GM18873 (cell line): Measurements from ENCODE around the gene DUSP10.

ENCODE experiments used
- ATAC-seq: cut with Tn5 transposase; IDR thresholded peaks from one replicate; pipeline ENCODE4 v1.9.1; 2021; ENCODE audit warnings: mild to moderate bottlenecking, moderate library complexity, moderate number of reproducible peaks; ENCODE audit not compliant: unreplicated experiment, low FRiP score

Gene DUSP10

DNA sequence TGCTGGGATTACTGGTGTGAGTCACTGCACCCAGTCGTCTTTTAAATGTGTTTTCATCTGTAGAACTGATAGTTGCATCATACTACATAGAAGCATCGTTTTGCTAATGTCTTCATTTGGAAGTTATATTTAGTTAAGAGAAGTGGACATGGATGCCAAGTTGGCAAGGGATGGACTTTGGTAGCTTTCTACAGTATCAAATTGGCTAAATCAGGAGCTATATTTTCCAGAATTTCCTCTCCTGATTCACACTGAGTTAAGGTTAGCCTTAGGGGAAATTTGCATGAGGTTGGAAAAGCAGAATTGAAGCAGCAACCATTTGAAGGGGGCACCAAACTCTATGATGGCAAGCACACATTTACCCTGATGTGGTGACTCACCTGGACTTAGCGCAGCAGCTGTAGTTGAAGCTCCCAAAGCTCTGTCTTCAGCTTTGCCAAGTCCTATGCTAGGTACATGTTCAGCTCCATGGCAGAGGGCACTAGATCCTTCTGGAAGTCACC lies 43.9 kb downstream of the DUSP10 start:
- no peak for ATAC-seq

DNA sequence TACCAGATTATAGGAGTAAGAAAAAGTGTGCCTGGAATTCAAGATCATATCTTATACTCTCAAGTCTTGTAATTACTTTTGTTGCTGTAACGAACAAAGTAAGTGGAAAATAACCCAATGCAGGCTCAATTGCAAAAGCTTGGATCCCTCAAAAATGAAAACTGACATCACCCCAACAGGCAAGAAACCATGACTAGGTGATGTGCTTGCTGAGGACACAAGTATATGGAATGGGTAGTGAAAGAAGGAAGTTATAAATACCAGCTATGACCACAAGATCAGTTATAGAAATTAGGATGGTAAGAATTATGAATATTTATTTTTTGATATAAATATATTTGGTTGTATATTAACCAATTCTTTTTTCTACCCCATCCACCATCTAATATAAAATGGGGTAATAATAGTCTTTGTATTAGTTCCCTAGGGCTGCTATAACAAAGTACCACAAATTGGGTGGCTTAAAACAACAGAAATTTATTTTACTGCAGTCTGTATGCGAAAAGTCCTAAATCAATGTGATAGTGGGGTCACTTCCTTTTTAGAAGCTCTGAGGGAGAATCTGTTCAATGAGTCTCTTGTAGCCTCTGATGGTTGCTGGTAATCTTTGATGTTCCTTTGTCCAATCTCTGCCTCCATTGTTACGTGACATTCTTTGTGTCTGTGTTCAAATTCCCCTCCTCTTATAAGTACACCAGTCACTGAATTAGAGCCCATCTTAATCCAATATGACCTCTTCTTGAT lies 45.0 kb downstream of the DUSP10 start:
- ATAC-seq: no peak

DNA sequence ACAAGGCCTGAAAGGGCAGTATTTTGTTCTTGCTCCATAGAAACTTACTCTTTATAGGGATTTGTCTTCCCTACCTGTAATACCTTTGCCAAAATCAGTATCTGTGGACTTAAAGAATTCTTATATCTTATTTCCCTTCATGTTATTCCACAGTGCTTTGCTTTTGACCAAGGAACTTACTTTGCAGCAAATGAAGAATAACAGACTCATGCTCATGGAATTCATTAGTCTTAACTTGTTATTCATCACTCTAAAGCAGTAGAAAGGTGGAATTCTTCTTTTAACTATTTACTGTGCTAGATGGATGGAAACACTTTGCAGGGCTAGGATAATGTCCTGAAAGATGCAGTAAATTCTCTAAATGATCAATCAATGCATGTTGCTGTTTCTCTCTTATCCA lies 45.9 kb downstream of the DUSP10 start:
- ATAC-seq: no peak

DNA sequence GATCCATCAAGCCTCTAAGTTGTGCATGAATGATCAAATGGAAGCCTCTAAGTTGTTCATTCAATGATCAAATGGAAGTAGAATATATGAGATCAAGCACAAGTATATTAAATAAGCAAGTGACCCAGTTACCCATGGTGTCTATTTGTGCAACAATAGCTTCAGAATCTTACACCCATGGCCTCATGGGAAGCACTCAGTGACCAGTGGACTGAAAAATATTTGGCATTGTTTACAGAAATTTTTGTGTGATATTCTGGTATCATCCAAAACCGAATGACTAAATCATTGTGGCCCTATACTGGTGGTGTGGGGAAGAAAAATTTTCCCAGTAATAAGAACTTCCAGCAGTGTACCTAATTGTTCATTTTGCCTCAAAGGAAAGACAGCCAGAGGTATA lies 46.6 kb downstream of the DUSP10 start:
- no peak for ATAC-seq

DNA sequence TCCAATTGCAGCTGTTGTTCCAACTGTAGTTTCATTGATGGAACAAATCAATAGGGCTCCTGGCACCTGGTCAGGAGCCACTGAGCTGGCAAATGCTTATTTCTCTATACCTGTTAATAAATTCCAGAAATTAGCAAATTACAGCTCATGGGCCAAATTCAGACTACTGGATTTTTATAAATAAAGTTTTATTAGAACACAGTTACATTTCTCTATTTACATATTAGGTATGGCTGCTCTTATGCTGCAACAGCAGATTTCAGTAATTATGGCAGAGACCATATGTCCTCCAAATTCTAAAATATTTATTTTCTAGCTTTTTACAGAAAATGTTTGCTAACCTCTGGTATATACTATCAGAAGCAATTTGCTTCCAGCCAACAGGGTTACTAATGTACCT lies 47.8 kb downstream of the DUSP10 start:
- ATAC-seq: no peak

DNA sequence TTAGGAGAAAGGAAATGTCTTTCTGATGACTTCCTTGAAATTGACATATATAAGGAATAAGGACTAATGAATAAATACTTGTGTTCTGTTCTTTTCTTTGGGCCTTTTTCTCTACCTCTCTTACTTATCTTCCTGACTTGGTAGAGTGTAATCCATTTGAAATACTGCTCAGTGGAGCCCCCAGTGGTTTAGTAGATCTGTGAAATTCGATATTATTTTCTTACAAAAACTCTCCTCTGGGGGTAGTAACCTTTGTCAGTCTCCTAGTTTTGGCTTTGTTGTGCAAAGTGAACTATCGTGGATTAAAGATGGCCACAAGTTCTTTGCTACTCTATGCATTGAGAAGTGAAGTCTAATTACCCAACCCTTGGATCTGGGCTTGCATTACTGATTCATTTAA lies 48.8 kb downstream of the DUSP10 start:
- ATAC-seq: no peak

DNA sequence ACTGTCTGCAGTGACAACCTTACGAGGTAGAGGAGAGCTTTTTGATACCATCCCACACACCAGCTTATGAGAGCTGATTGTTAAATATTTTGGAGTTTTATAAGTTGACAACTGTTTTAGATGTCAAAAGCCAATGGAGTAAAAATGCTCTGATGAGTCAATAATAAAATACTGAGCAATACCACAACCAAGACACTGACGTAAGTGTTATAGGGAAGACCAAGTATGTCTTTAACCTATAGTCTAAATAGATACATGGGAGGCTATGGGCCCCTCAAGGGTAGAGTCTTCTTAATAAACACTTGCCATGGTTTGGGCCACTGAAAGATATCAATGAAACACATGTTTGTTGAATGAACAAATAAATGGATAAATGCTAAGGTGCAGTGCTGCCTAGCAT lies 49.2 kb downstream of the DUSP10 start:
- no peak for ATAC-seq

DNA sequence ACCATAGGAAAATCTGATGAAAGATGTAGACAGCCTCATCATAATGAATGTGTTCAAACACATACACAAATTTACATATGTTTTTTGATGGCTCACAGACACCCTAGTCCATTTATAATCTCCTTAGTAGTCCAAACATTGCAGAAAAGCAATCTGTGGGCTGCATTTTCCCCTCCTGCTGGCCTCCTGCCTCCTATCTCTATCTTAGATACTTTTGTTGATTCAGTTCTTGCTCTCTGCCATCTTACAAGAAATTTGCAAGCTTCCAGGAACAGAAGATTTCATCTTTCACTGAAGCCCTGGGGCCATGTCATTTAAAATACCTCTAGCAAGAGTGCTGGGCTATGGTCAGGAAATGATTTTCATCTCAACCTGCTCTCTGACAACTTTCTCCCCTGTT lies 50.6 kb downstream of the DUSP10 start:
- ATAC-seq: no peak

DNA sequence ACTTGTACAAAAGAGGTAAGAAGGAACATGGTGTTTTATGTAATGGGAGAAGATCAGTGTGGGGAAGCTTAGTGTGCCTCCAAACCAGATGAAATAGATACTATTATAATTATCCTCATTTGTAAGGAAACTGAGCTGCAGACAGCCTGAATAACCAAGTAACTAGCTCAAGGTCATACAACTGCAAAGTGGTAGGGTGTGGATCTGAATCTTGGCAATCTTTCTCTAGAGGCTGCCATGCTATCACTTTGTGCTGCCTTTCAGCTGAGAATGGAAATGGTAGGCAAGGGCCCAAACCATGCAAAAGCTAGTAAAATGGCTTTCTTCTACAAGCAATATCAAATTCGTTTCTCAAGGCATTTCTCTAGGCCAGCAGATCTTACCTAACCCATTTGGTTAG lies 51.0 kb downstream of the DUSP10 start:
- no peak for ATAC-seq

DNA sequence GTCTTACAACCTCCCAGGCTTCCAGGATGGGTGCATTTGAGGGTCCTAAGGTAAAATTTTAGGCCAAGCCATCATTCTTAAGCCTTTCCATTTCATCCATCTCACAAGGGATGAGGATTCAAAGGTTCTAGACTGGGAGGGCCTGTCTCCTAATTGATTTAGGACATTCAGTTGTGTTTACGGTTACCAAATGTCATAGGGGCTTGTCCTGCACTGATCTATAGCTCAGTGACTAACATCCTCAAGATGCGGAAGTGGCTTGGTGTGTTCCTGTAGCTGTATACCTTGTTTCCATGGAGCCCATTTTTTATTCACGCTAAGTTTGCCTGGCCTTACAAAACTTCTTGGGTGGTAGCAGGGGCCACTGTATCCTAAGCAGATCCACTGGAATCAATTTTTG lies 52.8 kb downstream of the DUSP10 start:
- ATAC-seq: no peak

DNA sequence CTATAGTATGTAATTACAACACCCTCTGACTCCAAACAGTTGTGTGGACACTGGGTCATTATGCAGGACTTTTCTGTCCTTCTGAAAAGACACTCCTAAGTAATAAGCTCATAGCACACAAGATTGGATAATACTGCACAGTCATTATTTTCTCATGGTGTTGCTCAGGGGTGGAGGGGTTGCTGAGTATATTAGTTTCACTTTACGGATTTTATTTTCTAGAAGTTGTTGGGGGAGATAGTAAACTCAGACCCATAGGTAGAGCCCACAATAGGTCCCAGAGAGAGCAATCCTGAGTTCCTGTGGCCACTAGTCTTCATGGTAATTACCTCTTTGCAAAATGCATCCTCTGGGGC lies 53.4 kb downstream of the DUSP10 start:
- ATAC-seq: no peak

DNA sequence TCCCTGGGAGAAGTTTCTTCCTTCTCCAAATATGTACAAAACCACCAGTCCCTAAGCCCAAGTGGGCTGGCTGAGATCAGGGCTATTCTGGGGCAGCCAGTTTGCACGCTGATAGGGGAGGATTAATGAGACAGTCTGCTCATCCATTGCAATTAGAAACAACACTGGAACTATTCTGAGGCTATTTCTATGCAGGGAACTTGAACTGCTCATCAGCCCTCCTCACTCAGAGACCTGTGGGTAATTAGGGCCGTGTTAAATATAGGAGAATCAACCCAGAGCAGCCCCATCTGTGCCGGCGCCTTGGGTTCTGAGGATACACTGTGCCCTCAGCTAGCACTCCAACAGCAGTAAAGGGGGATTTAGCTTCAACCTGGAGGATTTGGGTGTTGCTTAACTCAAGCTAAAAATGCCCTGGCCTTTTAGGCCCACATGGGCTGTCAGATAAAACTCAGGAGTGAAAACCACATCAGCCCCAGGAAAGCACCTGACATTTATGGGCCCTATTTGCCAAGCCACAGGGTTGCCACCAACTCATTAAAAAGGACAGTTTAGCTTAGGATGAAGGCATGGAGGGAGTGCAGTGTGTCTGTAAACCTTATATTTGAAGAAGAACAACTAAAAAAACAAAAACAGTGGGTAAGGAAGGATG lies 53.9 kb downstream of the DUSP10 start:
- no peak for ATAC-seq

DNA sequence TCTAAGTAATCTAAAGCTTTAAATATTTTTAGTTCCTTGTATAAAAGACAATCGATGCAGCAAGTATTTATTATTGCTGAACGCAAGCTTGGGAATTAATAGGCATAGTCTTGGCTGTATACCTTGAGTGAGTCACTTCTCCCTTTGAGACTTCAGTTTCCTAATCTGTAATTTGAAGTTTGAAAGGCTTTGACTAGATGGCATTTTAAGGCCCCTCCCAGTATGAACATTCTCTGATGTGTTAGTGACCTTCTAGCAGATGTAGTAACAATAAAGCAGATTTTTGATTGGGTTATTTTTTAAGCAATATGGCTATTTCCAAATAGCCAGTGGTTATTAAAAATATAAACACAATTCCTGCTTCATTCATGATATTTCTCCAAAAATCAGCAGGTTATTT lies 58.2 kb downstream of the DUSP10 start:
- no peak for ATAC-seq

DNA sequence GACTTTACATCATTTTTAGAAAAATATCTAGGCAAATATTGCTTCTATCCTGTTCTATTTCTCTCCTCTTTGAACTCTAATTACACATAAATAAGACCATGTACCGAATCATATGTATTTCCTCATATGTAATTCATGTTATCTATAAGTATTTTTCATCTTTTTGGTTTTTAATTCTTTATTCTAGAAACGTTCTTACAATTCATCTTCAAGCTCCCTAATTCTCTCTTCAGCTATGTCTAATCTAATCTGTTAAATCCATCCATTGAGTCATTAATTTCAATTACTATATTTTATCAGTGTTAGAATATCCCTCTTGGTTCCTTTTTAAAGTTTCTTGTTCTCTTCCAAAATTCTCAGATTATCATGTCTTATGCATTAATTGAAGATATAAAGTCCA lies 61.8 kb downstream of the DUSP10 start:
- no peak for ATAC-seq

DNA sequence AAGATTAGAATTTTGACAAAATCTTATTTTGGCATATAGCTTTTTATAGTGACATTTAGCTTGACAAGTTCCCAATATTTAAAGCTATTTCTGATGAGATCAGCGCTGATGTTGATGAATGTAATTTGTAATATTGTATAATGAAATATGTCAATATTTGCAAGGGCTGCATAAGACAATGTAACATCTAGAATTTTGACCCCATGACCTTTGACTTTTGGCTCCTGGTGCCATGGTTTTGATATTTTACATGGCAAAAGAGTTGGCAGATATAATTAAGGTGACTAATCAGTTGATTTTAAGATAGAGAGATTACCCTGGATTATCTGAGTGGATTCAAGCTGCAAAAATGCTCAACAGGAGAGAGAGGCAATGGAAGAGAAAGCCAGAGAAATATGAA lies 63.9 kb downstream of the DUSP10 start:
- no peak for ATAC-seq

DNA sequence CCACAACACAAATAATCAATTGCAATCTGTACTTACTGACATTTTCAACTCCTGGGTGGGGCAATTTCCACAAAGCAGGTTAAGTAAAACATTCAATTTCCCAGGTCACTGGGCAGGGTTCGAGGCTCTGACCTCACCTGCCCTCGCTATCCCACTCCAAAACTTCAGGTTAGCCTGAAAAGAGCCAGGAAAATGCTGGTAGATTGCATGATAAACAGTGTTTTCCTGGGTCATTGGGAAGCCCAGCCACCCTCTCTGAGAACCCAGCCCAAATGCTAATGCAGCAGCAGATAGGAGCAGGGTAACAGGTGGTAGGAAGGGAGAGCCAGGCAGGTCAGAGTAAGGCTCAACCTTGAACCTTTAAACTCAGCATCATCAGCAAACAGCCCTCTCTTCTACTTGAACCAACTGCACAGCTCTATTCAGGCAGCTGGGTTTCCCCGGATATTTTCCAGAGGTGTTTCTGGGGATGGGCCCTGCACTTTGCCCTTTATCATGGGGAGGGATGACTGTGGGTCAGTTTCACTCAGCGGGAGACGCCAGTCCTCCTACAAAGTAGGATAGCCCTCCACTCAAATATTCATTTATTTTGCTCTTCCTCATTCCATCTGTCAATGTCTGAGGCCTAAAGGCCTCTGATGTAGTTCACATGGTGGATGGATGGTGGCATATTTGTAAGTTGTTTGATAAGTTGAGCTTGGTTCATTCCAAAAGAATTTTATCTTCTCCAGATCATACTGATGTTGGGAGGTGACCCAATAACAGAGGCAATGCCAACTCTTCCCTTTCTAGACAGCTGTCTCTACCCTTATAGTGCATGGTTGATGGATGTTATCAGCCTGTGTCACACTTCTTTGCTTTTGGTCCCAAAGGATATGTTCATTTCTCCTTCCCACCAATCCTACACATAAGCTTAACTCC lies 65.7 kb downstream of the DUSP10 start:
- ATAC-seq: no peak

DNA sequence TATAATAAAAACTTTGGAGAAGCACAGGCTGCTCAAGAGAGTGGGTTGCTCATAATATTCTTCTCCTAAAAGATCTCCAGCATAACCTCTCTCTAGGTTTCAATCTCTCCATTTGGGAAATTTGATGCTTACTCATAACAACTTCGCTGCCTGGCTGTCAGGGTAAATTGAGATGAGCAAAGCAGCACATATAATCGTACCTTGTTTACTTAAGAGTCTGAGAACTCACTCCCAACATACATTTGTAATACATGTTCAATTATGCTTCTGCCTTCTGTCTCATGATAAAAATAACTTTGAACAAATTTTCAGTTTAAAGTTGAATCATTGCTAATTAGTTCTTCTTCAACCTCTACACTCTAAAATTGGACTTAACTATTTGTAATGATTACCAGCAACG lies 68.9 kb downstream of the DUSP10 start:
- ATAC-seq: no peak

DNA sequence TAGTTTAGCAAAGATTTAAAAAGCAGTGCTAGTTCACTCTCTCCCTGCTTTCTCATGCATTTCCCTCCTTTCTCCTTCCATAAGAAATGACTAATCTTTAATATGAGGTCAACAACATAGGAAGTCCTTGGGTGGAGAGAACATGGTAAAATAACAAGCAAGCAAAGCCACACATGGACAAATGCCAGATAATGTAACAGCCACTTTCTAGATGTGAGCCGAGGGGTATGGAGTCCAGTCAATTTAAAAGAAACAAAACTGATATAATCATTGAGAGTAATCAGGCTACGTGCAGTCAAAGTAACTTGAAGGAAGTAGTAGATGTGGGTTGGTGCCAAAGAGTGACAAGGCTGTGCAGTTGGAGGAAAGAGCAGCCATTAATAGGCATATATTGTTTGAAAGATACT lies 69.6 kb downstream of the DUSP10 start:
- no peak for ATAC-seq

DNA sequence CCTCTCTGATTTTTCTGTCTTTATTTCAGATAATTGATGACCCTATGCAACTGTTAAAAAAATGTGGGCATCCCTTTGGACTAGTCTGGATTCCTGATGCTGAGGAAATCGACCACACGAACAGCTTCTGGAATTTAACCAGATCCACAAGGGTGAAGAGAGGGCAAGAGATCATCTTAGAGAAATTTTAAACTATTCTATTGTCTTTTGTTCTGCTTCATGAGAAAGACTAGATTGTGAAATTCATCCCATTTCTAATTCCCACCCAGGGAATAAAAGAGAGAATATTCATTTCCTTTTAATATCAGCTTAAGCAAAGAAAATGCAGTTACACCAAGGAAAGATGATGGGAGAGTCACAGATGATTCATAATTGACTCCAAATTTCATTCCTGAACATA lies 71.8 kb downstream of the DUSP10 start:
- ATAC-seq: no peak

DNA sequence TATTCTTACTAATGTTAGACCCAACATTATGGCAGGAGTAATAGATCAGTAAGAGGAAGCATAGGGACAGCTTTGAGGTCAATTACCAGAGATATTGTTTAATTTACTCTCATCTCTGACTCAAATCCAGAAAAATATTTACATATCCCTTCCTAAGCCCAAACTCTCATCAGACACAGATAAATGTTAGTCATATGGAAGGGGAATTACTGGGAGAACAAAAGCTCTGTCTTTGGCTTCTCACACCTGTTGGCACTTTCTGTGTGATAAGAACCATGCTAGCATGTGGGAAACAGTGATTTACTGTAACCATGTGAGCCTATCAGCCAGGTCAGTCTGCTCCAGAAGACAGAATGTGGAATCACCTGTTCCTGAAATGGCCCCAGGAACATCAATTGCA lies 72.4 kb downstream of the DUSP10 start:
- ATAC-seq: no peak

DNA sequence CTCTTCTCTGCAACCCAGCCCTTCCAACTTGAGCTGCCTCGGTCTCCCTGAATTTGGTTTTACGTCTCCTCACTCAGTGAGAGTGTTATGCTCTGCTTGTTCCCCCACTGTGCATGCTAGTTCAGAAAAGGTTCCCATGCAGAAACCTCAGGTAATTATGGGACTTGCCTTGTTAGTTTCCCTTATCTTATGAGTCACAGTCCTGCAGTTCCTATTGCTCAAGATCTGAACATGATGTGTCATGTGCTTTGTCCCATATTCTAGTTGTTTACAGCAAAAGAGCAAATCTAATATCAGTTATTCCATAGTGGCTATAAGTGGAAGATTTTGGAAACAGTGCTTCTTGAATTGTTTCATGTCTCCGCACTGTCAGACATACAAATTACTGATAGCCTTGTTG lies 74.4 kb downstream of the DUSP10 start:
- peak; percentile 76 for ATAC-seq
